ENCODE data around the gene ZNF512B. TPM values are rescaled to one million over a fixed set of nuclear protein-coding genes. Genes with fewer than 3 reads are reported as not detected.

Gene ZNF512B
- polyA plus RNA-seq, 3 donors: 0.10 to 2.6 TPM; not detected in 1

GRCh38 chr20:63915471-63915870 lies 54.3 kb downstream of the ZNF512B start:
- 98% methylated on average over 4 of the region's 6 CpGs for WGBS (ENCODE audit: insufficient coverage)
- Histone ChIP-seq H3K9me3 (replicated peaks in 1 of 2; ENCODE audit: control insufficient read depth in 1 of 2, insufficient read depth in 1 of 2, low read length in 2 of 2) (peaks cover 0 to 9% of the 10 kb centered on the region in 2 donors), H3K36me3 (replicated peaks in 1 of 2; ENCODE audit: control insufficient read depth in 1 of 2, insufficient read depth in 2 of 2, low read length in 2 of 2) (peaks cover 24 to 63% of the 10 kb centered on the region in 2 donors), H3K79me2 (ENCODE audit: insufficient read depth, low read length) (peaks cover 95% of the 10 kb centered on the region), H3K4me3 (replicated peaks in 1 of 3; ENCODE audit: low read depth in 2 of 3, low read length in 3 of 3) (no peak overlapping the region), H3K4me1 (ENCODE audit: control insufficient read depth in 1 of 2, insufficient read depth in 2 of 2, low read length in 2 of 2) (peaks cover 29 to 30% of the 10 kb centered on the region in 2 donors), H3K27ac (ENCODE audit: low read depth in 1 of 2, low read length in 2 of 2) (peak overlapping the region in 1 of 2 donors; percentile 44), H4K20me1 (ENCODE audit: insufficient read depth, low read length) (peaks cover 96% of the 10 kb centered on the region), H3K9ac (ENCODE audit: insufficient read depth, low read length, poor library complexity, severe bottlenecking) (no peak overlapping the region), H3K27me3 (ENCODE audit: control insufficient read depth in 2 of 2, insufficient read depth in 2 of 2, low read length in 2 of 2) (no peaks in the 10 kb centered on the region), H3K4me2 (replicated peaks; ENCODE audit: extremely low read depth, low read length, poor library complexity, severe bottlenecking) (no peak overlapping the region), H2AFZ (ENCODE audit: insufficient read depth, low read depth, low read length, poor library complexity, severe bottlenecking) (no peak overlapping the region)
- peaks cover 29 to 65% of the 10 kb centered on the region in 2 donors for H3K36me3 Mint-ChIP-seq
- TF ChIP-seq CTCF (IDR thresholded peaks at IDR 0.05): no peak
- H3K9me3 Mint-ChIP-seq: peaks cover 4 to 16% (median 9%) of the 10 kb centered on the region in 7 donors
- H3K27ac Mint-ChIP-seq: peak overlapping the region in 4 of 7 donors; percentile 15 to 76 (median 46)
- H3K4me3 Mint-ChIP-seq: no peak overlapping the region
- intact Hi-C loops (cut with micrococcal nuclease): no loop called here
- H3K4me1 Mint-ChIP-seq: peaks cover 38% of the 10 kb centered on the region
- no peak for DNase-seq
- no peaks in the 10 kb centered on the region for H3K27me3 Mint-ChIP-seq (ENCODE audit: low read depth in 3 of 3)

- Histone ChIP-seq H3K36me3 (replicated peaks in 1 of 2; ENCODE audit: control insufficient read depth in 1 of 2, insufficient read depth in 2 of 2, low read length in 2 of 2) (peaks cover 13 to 50% of the 10 kb centered on the region in 2 donors), H3K4me1 (ENCODE audit: control insufficient read depth in 1 of 2, insufficient read depth in 2 of 2, low read length in 2 of 2) (peaks cover 38 to 41% of the 10 kb centered on the region in 2 donors), H3K9ac (ENCODE audit: insufficient read depth, low read length, poor library complexity, severe bottlenecking) (no peak overlapping the region), H3K79me2 (ENCODE audit: insufficient read depth, low read length) (peaks cover 100% of the 10 kb centered on the region), H3K27me3 (ENCODE audit: control insufficient read depth in 2 of 2, insufficient read depth in 2 of 2, low read length in 2 of 2) (no peaks in the 10 kb centered on the region), H3K4me2 (replicated peaks; ENCODE audit: extremely low read depth, low read length, poor library complexity, severe bottlenecking) (no peak overlapping the region), H2AFZ (ENCODE audit: insufficient read depth, low read depth, low read length, poor library complexity, severe bottlenecking) (no peak overlapping the region), H4K20me1 (ENCODE audit: insufficient read depth, low read length) (peaks cover 100% of the 10 kb centered on the region), H3K4me3 (replicated peaks in 1 of 3; ENCODE audit: low read depth in 2 of 3, low read length in 3 of 3) (no peak overlapping the region), H3K9me3 (replicated peaks in 1 of 2; ENCODE audit: control insufficient read depth in 1 of 2, insufficient read depth in 1 of 2, low read length in 2 of 2) (peaks cover 0 to 9% of the 10 kb centered on the region in 2 donors), H3K27ac (ENCODE audit: low read depth in 1 of 2, low read length in 2 of 2) (peak overlapping the region in 1 of 2 donors; percentile 53)
- no peak for TF ChIP-seq CTCF (IDR thresholded peaks at IDR 0.05)
- Mint-ChIP-seq H3K36me3 (peaks cover 27 to 64% of the 10 kb centered on the region in 2 donors), H3K4me1 (peaks cover 51% of the 10 kb centered on the region), H3K9me3 (peaks cover 4 to 16% (median 9%) of the 10 kb centered on the region in 7 donors), H3K4me3 (no peak overlapping the region), H3K27ac (peak overlapping the region in 3 of 7 donors; percentile 46 to 87 (median 69)), H3K27me3 (ENCODE audit: low read depth in 3 of 3) (no peaks in the 10 kb centered on the region)
- intact Hi-C loops (cut with micrococcal nuclease): no loop called here
- DNase-seq: no peak
- WGBS (ENCODE audit: insufficient coverage): 98% methylated on average over 9 of the region's 12 CpGs
Observed at GRCh38 chr20:63913768-63914167, 56.0 kb downstream of the ZNF512B start.
